ENCODE results near the gene PLEKHG4B. TPM values are rescaled to one million over a fixed set of nuclear protein-coding genes. Genes with fewer than 3 reads are reported as not detected.
"Not testable (repeated sequence)": the region's sequence is repeated elsewhere in the genome, so short reads cannot be mapped to it uniquely, and the experiment has no call there.

Gene PLEKHG4B
- total RNA-seq, 1 donor from 2014 or later = 5.4 TPM

DNA sequence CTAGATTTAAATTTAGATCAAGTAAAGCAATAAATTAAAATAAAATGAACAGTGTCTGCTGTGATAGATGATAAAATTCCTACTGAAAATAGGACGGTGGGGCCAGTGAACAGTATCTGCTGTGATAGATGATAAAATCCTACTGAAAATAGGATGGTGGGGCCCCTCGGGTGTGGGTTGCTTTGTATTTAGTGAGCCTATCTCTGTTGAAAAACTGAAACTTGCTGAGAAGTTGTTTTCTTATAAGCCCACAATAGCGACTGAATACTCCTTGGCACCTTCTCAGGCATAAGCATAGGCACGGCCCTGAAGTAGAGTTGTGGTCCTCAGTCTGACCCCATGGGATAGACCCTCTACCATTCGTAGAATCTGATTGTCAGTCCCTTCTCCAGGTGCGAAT is 131.8 kb downstream of the PLEKHG4B start:
- H3K36me3 ChIP-seq (ENCODE audit: control insufficient read depth, insufficient read depth, low read length) = peaks cover 1% of the 10 kb centered on the region

DNA sequence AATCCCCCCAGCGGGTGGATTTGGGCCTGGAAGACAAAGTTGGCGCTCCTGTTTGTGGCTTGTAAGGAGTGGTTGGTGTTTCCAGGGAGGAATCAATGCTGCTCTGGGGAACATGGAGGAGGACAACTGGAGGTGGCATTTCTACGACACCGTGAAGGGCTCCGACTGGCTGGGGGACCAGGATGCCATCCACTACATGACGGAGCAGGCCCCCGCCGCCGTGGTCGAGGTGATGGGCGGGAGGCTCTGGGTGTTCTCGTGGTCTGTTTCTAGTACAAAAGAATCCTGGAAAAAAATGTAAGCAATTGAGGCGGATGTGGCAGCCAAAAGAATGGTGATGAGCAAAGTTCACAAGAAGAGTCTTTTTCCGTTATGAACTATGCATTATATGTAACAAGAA is 133.4 kb downstream of the PLEKHG4B start:
- no peak for DNase-seq (ENCODE audit: low read depth)
- peaks cover 1% of the 10 kb centered on the region for H3K36me3 ChIP-seq (ENCODE audit: control insufficient read depth, insufficient read depth, low read length)
- TF ChIP-seq, protein P1, sequence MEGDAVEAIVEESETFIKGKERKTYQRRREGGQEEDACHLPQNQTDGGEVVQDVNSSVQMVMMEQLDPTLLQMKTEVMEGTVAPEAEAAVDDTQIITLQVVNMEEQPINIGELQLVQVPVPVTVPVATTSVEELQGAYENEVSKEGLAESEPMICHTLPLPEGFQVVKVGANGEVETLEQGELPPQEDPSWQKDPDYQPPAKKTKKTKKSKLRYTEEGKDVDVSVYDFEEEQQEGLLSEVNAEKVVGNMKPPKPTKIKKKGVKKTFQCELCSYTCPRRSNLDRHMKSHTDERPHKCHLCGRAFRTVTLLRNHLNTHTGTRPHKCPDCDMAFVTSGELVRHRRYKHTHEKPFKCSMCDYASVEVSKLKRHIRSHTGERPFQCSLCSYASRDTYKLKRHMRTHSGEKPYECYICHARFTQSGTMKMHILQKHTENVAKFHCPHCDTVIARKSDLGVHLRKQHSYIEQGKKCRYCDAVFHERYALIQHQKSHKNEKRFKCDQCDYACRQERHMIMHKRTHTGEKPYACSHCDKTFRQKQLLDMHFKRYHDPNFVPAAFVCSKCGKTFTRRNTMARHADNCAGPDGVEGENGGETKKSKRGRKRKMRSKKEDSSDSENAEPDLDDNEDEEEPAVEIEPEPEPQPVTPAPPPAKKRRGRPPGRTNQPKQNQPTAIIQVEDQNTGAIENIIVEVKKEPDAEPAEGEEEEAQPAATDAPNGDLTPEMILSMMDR (IDR thresholded peaks at IDR 0.05; ENCODE audit: insufficient read depth, low read length, poor library complexity, severe bottlenecking) = no peak
- no peaks in the 10 kb centered on the region for H3K27me3 ChIP-seq (ENCODE audit: control insufficient read depth, insufficient read depth, low read length)
- H3K4me3 ChIP-seq (ENCODE audit: low read depth, low read length) = no peak overlapping the region

More for the DNA sequence above, 131.8 kb downstream of the PLEKHG4B start:
- TF ChIP-seq, protein P1 (IDR thresholded peaks at IDR 0.05; ENCODE audit: insufficient read depth, low read length, poor library complexity, severe bottlenecking) = no peak
- Histone ChIP-seq H3K4me3 (ENCODE audit: low read depth, low read length) (no peak overlapping the region), H3K27me3 (ENCODE audit: control insufficient read depth, insufficient read depth, low read length) (no peaks in the 10 kb centered on the region)
- DNase-seq (ENCODE audit: low read depth) = no peak

DNA sequence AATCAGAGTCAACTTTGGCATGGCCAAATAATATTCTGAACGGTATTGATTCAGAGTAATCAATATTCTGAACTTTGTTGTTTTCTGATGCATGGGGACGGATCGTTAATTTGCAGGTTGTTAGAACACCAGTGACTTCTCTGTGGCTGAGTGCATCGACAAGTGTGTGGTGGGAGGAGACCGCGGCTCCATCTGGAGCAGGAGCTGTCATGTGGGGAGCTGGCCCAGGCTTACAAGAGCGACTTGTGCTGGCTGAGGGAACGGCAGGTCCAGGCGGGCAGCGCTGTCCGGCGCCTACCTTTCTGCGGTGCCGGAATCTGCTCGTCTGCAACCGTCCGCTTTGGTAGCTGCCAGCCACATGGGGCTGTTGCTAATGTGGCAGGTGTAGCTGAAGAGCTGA is 135.4 kb downstream of the PLEKHG4B start:
- not testable (repeated sequence) for DNase-seq (ENCODE audit: low read depth); H3K36me3 ChIP-seq (ENCODE audit: control insufficient read depth, insufficient read depth, low read length); H3K4me3 ChIP-seq (ENCODE audit: low read depth, low read length); H3K27me3 ChIP-seq (ENCODE audit: control insufficient read depth, insufficient read depth, low read length)

DNA sequence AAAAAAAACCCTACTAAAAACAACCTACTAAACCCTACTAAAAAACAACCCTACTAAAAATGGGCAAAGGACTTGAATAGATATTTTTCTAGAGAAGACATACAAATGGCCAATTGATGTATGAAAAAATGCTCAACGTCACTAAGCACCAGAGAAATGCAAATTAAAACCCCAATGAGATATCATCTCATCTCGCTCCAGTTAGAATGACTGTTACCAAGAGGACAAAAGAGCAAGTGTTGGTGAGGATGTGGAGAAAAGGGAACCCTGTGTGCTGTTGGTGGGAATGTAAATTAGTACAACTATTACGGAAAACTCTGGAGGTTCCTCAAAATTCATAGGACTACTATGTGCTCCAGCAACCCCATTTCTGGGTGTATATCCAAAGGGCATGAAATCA is 136.9 kb downstream of the PLEKHG4B start:
- H3K27me3 ChIP-seq (ENCODE audit: control insufficient read depth, insufficient read depth, low read length) = no peaks in the 10 kb centered on the region
- no peak for DNase-seq (ENCODE audit: low read depth)
- H3K4me3 ChIP-seq (ENCODE audit: low read depth, low read length) = no peak overlapping the region
- TF ChIP-seq, protein P1 (IDR thresholded peaks at IDR 0.05; ENCODE audit: insufficient read depth, low read length, poor library complexity, severe bottlenecking) = no peak
- H3K36me3 ChIP-seq (ENCODE audit: control insufficient read depth, insufficient read depth, low read length) = peaks cover 1% of the 10 kb centered on the region

DNA sequence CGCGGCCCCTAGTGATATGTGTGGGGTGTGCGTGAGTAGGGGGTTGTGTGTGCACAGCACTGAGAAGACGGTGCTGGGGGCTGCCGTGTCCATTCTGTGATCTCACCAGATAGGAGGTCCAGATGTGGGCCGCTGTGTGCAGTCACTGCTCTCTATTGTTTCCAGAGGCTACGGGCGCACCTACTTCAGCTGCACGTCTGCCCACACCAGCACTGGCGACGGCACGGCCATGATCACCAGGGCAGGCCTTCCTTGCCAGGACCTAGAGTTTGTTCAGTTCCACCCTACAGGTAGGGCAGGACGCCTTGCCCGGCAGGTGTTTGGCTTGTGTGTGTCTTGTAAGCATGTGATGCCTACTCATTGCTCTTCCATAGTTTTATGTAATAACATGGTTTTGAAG is 138.7 kb downstream of the PLEKHG4B start:
- TF ChIP-seq, protein P1 (IDR thresholded peaks at IDR 0.05; ENCODE audit: insufficient read depth, low read length, poor library complexity, severe bottlenecking) = no peak
- DNase-seq (ENCODE audit: low read depth) = no peak
- Histone ChIP-seq H3K36me3 (ENCODE audit: control insufficient read depth, insufficient read depth, low read length) (peaks cover 1% of the 10 kb centered on the region), H3K27me3 (ENCODE audit: control insufficient read depth, insufficient read depth, low read length) (no peaks in the 10 kb centered on the region), H3K4me3 (ENCODE audit: low read depth, low read length) (no peak overlapping the region)

DNA sequence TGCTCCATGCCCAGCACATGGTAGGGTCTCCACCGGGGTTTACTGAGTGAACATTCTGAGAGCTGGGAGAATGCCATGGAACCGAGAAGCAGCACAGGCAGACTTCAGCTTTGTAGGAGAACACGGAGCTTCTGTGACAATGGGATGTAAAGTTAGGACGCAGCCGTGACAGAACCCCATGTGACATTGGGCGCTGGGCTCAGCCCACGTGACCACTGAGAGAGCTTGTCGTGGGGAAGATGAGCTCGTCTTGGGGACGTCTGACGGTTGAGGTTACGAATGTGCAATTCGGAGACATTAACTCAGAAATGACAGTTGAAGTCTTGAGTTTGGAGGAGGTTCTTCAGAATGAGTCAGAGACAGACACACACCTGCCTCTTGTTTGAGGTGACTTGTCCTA is 139.7 kb downstream of the PLEKHG4B start:
- Histone ChIP-seq H3K27me3 (ENCODE audit: control insufficient read depth, insufficient read depth, low read length) (no peaks in the 10 kb centered on the region), H3K36me3 (ENCODE audit: control insufficient read depth, insufficient read depth, low read length) (peaks cover 1% of the 10 kb centered on the region), H3K4me3 (ENCODE audit: low read depth, low read length) (no peak overlapping the region)
- TF ChIP-seq, protein P1 (IDR thresholded peaks at IDR 0.05; ENCODE audit: insufficient read depth, low read length, poor library complexity, severe bottlenecking) = no peak
- no peak for DNase-seq (ENCODE audit: low read depth)

DNA sequence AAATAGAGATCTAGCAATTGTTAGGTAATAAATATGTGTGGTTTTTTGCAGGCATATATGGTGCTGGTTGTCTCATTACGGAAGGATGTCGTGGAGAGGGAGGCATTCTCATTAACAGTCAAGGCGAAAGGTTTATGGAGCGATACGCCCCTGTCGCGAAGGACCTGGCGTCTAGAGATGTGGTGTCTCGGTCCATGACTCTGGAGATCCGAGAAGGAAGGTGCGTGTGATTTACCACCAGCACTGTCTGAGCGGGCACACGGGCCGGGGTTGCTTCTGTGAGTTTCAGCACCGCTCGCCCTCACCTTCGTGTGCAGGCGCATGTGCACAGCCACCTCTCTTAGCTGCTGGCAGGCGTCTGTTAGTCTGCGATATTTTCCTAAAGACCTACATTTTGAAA is 141.5 kb downstream of the PLEKHG4B start:
- H3K36me3 ChIP-seq (ENCODE audit: control insufficient read depth, insufficient read depth, low read length); H3K4me3 ChIP-seq (ENCODE audit: low read depth, low read length); DNase-seq (ENCODE audit: low read depth): not testable (repeated sequence)

More for the DNA sequence above, 141.5 kb downstream of the PLEKHG4B start:
- not testable (repeated sequence) for H3K27me3 ChIP-seq (ENCODE audit: control insufficient read depth, insufficient read depth, low read length)
